Activated CD8-positive, alpha-beta memory T cell treated with anti-CD3 and anti-CD28 coated beads for 1 hour (primary cell): ENCODE measurements around the gene EGFR.

ENCODE experiments used
- DNase-seq, 2 donors: peaks; one replicate each; pipeline ENCODE4 v3.0.0-alpha.2; 2020; ENCODE audit warnings: low read depth in 1 of 2; ENCODE audit errors: extremely low read depth in 1 of 2

EGFR gene

GRCh38 chr7:55006499-55006898 is 12.3 kb upstream of the EGFR start:
- DNase-seq, result no peak

- no peak for DNase-seq
Measured at GRCh38 chr7:55013851-55014250, 5.0 kb upstream of the EGFR start.

- DNase-seq, result no peak
Measured at GRCh38 chr7:55016061-55016745, 2.6 kb upstream of the EGFR start.

- DNase-seq, result no peak
Measured at GRCh38 chr7:55016746-55017090, 2.1 kb upstream of the EGFR start.

GRCh38 chr7:55017841-55018240 is 976 bp upstream of the EGFR start:
- DNase-seq, result no peak

GRCh38 chr7:55019191-55019690 is 424 bp downstream of the EGFR start:
- DNase-seq, result no peak

GRCh38 chr7:55019691-55020465 is 1.1 kb downstream of the EGFR start:
- DNase-seq, result no peak

GRCh38 chr7:55020466-55020871 is 1.7 kb downstream of the EGFR start:
- no peak for DNase-seq

- DNase-seq, result no peak
Measured at GRCh38 chr7:55021053-55021452, 2.2 kb downstream of the EGFR start.

- DNase-seq, result no peak
Measured at GRCh38 chr7:55022002-55022985, 3.5 kb downstream of the EGFR start.

- DNase-seq, result no peak
Measured at GRCh38 chr7:55023841-55024505, 5.2 kb downstream of the EGFR start.

- DNase-seq, result no peak
Measured at GRCh38 chr7:55024776-55025175, 6.0 kb downstream of the EGFR start.

GRCh38 chr7:55026086-55026790 is 7.4 kb downstream of the EGFR start:
- no peak for DNase-seq

GRCh38 chr7:55026867-55027490 is 8.2 kb downstream of the EGFR start:
- DNase-seq, result no peak

GRCh38 chr7:55028011-55028410 is 9.2 kb downstream of the EGFR start:
- DNase-seq, result no peak

GRCh38 chr7:55030314-55030713 is 11.5 kb downstream of the EGFR start:
- no peak for DNase-seq

- DNase-seq, result no peak
Measured at GRCh38 chr7:55031075-55031474, 12.3 kb downstream of the EGFR start.

GRCh38 chr7:55032069-55032699 is 13.4 kb downstream of the EGFR start:
- DNase-seq, result no peak

GRCh38 chr7:55033236-55033846 is 14.5 kb downstream of the EGFR start:
- DNase-seq, result no peak
